HCT116 (cell line): ENCODE data around the gene TP53AIP1. TPM values are rescaled to one million over a fixed set of nuclear protein-coding genes. Genes with fewer than 3 reads are reported as not detected.

ENCODE experiments used
- ATAC-seq: fragments of 200-7000 bp; cut with Tn5 transposase; 2 replicates; pipeline ENCODE4 v1.9.1; 2020; ENCODE audit warnings: mild to moderate bottlenecking, moderate library complexity
- BruUV-seq: library from RNA; stranded (reverse); fragments of 400-500 nt; replicated peaks from 2 replicates; lab custom pipeline; 2021; lab: Mats Ljungman, UMichigan
- CTCF ChIA-PET: fragments of 300-600 bp; sonication (Branson Sonifier 250); formaldehyde crosslinking; loops from one replicate; lab custom pipeline; 2021; ENCODE audit warnings: antibody characterized with exemption; lab: Charles Lee
- POLR2A ChIA-PET: fragments of 300-600, 350-600 bp; sonication (Branson Sonifier 250); formaldehyde crosslinking; loops from one replicate; lab custom pipeline; 2021; ENCODE audit warnings: antibody characterized with exemption; lab: Charles Lee
- RAD21 ChIA-PET, 2 experiments: fragments of 300-600 bp; sonication (Branson Sonifier 250); formaldehyde crosslinking; loops; one replicate each; lab custom pipeline; 2023; ENCODE audit warnings: low total read pairs in 2 of 2; ENCODE audit not compliant: uncharacterized antibody in 2 of 2, unreplicated experiment in 2 of 2, low non-redundant PET in 1 of 2; lab: Charles Lee
- DNase-seq: peaks from one replicate; pipeline ENCODE4 v3.0.0-alpha.2; 2010; ENCODE audit warnings: low read depth, low spot score
- H2AFZ ChIP-seq: fragments of 200-600 bp; shearing (Covaris generic), sonication (generic); 2 replicates; pipeline ENCODE4 v1.6.1; 2017; ENCODE audit warnings: low read depth, mixed run types, mixed read lengths, antibody characterized with exemption, low read length; ENCODE audit not compliant: poor library complexity, severe bottlenecking
- H3K27ac ChIP-seq: 2 replicates; pipeline ENCODE4 v1.5.1; 2012; ENCODE audit warnings: low read depth, low read length
- H3K27me3 ChIP-seq: fragments of 200-600 bp; sonication (generic); 2 replicates; pipeline ENCODE4 v1.6.1; 2016; ENCODE audit warnings: mixed run types, low read length, mixed read lengths; ENCODE audit not compliant: insufficient read depth
- H3K36me3 ChIP-seq, 2 experiments: fragments of 200-500 bp in 1 of 2; fragments of 200-600 bp in 1 of 2; sonication (Bioruptor generic) in 1 of 2; sonication (generic) in 1 of 2; 2 replicates each; pipeline versions ENCODE4 v1.5.1 to v1.6.1; 2014 to 2016; ENCODE audit warnings: low read length in 2 of 2, inconsistent platforms in 1 of 2, mixed read lengths in 1 of 2, mixed run types in 1 of 2; ENCODE audit not compliant: insufficient read depth in 2 of 2, control insufficient read depth in 1 of 2
- H3K4me1 ChIP-seq, 2 experiments: fragments of 200-600 bp in 1 of 2; sonication (generic) in 1 of 2; 2 replicates each; pipeline versions ENCODE4 v1.5.1 to v1.6.1; 2012 to 2017; ENCODE audit warnings: low read length in 2 of 2, inconsistent platforms in 1 of 2, mild to moderate bottlenecking in 1 of 2, mixed read lengths in 1 of 2, mixed run types in 1 of 2, moderate library complexity in 1 of 2; ENCODE audit not compliant: insufficient read depth in 2 of 2, control insufficient read depth in 1 of 2
- H3K4me2 ChIP-seq: fragments of 200-600 bp; sonication (generic); 2 replicates; pipeline ENCODE4 v1.6.1; 2017; ENCODE audit warnings: mixed run types, low read length, mixed read lengths
- H3K4me3 ChIP-seq, 2 experiments: fragments of 200-600 bp in 1 of 2; sonication (generic) in 1 of 2; replicated peaks in 1 of 2; 2 replicates each; pipeline ENCODE4 v1.5.1; 2011 to 2016; ENCODE audit warnings: low read length in 2 of 2, control low read depth in 1 of 2, low read depth in 1 of 2, mild to moderate bottlenecking in 1 of 2, mixed read lengths in 1 of 2, mixed run types in 1 of 2
- H3K79me2 ChIP-seq: fragments of 200-600 bp; sonication (generic); 2 replicates; pipeline ENCODE4 v1.6.1; 2017; ENCODE audit warnings: mild to moderate bottlenecking, mixed run types, low read length, moderate library complexity, mixed read lengths; ENCODE audit not compliant: insufficient read depth
- H3K9ac ChIP-seq: fragments of 200-600 bp; sonication (generic); 2 replicates; pipeline ENCODE4 v1.6.1; 2016; ENCODE audit warnings: low read length, mixed read lengths
- H3K9me2 ChIP-seq: fragments of 200-600 bp; sonication (generic), shearing (Covaris generic); 2 replicates; pipeline ENCODE4 v1.6.1; 2017; ENCODE audit warnings: mixed run types, mild to moderate bottlenecking, moderate library complexity; ENCODE audit not compliant: insufficient read depth
- H3K9me3 ChIP-seq, 2 experiments: fragments of 200-500 bp in 1 of 2; fragments of 200-600 bp in 1 of 2; sonication (Bioruptor generic) in 1 of 2; sonication (generic) in 1 of 2; 2 replicates each; pipeline ENCODE4 v1.6.1; 2014 to 2017; ENCODE audit warnings: low read length in 2 of 2, mixed read lengths in 2 of 2, inconsistent platforms in 1 of 2, low read depth in 1 of 2, mild to moderate bottlenecking in 1 of 2, mixed run types in 1 of 2, moderate library complexity in 1 of 2; ENCODE audit not compliant: control insufficient read depth in 1 of 2, insufficient read depth in 1 of 2
- H4K20me1 ChIP-seq: fragments of 200-600 bp; sonication (generic), shearing (Covaris generic); 2 replicates; pipeline ENCODE4 v1.6.1; 2017; ENCODE audit warnings: mixed run types, mild to moderate bottlenecking, moderate library complexity; ENCODE audit not compliant: insufficient read depth
- CEBPB ChIP-seq: IDR thresholded peaks from 2 replicates; pipeline ENCODE4 v1.6.1; 2012; ENCODE audit warnings: low read depth
- FOSL1 ChIP-seq: IDR thresholded peaks from 2 replicates; pipeline ENCODE4 v1.6.1; 2012; ENCODE audit warnings: low read depth
- POLR2A ChIP-seq: IDR thresholded peaks from 2 replicates; pipeline ENCODE4 v1.7.0; 2011; ENCODE audit warnings: borderline replicate concordance; ENCODE audit not compliant: insufficient read depth, insufficient read length; ENCODE audit errors: extremely low read depth
- RAD21 ChIP-seq: IDR thresholded peaks from 2 replicates; pipeline ENCODE4 v1.6.1; 2012; ENCODE audit warnings: low read depth, mild to moderate bottlenecking
- SIN3A ChIP-seq: IDR thresholded peaks from 2 replicates; pipeline ENCODE4 v1.6.1; 2012; ENCODE audit warnings: low read depth
- intact Hi-C: fragments of 100-400 bp; cut with micrococcal nuclease; formaldehyde crosslinking; loops from 2 replicates; pipeline ENCODE4 v1.10.0; 2022
- total RNA-seq: library from RNA; stranded (reverse); gene quantifications from one replicate; pipeline ENCODE4 v1.2.1, GENCODE V29; 2021; ENCODE audit not compliant: unreplicated experiment
- TF ChIP-seq, protein P1 (sequence below): IDR thresholded peaks from 2 replicates; pipeline ENCODE4 v1.6.1; 2012
- TF ChIP-seq, protein P2 (sequence below), 3 experiments: fragments of 200-600 bp in 1 of 3; sonication (generic) in 1 of 3; IDR thresholded peaks in 2 of 3; conservative IDR thresholded peaks in 1 of 3; 2 replicates each; pipeline ENCODE4 v1.5.1; 2012 to 2017; ENCODE audit warnings: low read depth in 2 of 3, low read length in 2 of 3, antibody characterized with exemption in 1 of 3, borderline replicate concordance in 1 of 3, control low read depth in 1 of 3, mild to moderate bottlenecking in 1 of 3, mixed read lengths in 1 of 3, mixed run types in 1 of 3, moderate library complexity in 1 of 3; ENCODE audit not compliant: insufficient read depth in 1 of 3
- TF ChIP-seq, protein P3 (sequence below): IDR thresholded peaks from 2 replicates; pipeline ENCODE4 v1.6.1; 2012; ENCODE audit warnings: low read depth

TP53AIP1 gene
- total RNA-seq, 1 experiment from 2014 or later, result 0.15 TPM

DNA sequence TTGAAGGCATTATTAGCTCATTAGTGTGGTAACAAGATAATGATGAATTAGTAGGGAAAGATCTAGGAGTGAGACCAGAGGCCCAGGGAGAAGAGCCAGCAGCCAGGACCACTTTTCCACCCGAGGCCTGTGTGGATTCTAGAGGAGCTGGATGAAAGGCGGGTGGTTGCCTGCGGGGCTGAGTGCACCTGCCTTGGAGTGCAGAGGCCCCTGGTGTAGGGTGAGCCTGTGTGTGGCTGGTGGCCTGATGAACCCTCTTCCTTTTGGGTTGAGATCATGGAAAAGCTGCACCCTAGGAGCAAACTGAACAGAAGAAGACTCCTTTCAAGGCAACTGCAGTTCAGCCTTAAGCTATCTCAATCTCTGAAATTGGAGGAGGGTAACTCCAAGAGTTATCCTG is 5.9 kb upstream of the TP53AIP1 start:
- no TSS peak for BruUV-seq
- no peak overlapping the region for H3K9ac ChIP-seq
- ChIA-PET CTCF (interaction anchor here (0.8 to 4.2 kb wide), 6 partner anchors 8 to 383 kb away, joined by 3 to 61 read pairs (median 4); partner anchors contain the start of gene KCNJ5), RAD21 (interaction anchor here (1.0 to 1.3 kb wide), 3 partner anchors 58 to 64 kb away, joined by 3 to 5 read pairs (median 4); partner anchors contain the start of gene KCNJ5 (in 1 of the 2)), POLR2A (no interaction called here)
- H4K20me1 ChIP-seq, result no peaks in the 10 kb centered on the region
- no peaks in the 10 kb centered on the region for H3K79me2 ChIP-seq
- peak; percentile 78 for ATAC-seq
- no peak overlapping the region for H2AFZ ChIP-seq
- H3K9me2 ChIP-seq, result no peaks in the 10 kb centered on the region
- H3K27ac ChIP-seq, result no peak overlapping the region
- H3K4me1 ChIP-seq, result no peaks in the 10 kb centered on the region
- H3K27me3 ChIP-seq, result no peaks in the 10 kb centered on the region
- no peaks in the 10 kb centered on the region for H3K36me3 ChIP-seq
- no peak overlapping the region for H3K4me2 ChIP-seq
- H3K4me3 ChIP-seq, result no peak overlapping the region
- DNase-seq, result no peak
- intact Hi-C loops, result no loop called here
- TF ChIP-seq RAD21 (peak; percentile 67), POLR2A (no peak)
- TF ChIP-seq, protein P1, sequence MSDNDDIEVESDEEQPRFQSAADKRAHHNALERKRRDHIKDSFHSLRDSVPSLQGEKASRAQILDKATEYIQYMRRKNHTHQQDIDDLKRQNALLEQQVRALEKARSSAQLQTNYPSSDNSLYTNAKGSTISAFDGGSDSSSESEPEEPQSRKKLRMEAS, result no peak
- TF ChIP-seq, protein P2, sequence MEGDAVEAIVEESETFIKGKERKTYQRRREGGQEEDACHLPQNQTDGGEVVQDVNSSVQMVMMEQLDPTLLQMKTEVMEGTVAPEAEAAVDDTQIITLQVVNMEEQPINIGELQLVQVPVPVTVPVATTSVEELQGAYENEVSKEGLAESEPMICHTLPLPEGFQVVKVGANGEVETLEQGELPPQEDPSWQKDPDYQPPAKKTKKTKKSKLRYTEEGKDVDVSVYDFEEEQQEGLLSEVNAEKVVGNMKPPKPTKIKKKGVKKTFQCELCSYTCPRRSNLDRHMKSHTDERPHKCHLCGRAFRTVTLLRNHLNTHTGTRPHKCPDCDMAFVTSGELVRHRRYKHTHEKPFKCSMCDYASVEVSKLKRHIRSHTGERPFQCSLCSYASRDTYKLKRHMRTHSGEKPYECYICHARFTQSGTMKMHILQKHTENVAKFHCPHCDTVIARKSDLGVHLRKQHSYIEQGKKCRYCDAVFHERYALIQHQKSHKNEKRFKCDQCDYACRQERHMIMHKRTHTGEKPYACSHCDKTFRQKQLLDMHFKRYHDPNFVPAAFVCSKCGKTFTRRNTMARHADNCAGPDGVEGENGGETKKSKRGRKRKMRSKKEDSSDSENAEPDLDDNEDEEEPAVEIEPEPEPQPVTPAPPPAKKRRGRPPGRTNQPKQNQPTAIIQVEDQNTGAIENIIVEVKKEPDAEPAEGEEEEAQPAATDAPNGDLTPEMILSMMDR (IDR thresholded peaks at IDR 0.05 in 2 of 3, conservative IDR thresholded peaks at IDR 0.05 in 1 of 3; ENCODE audit: borderline replicate concordance in 1 of 3, insufficient read depth in 1 of 3, low read depth in 2 of 3, low read length in 2 of 3), result peak; percentile 29 to 53 (median 39); a peak in 4 of 6 replicates
- no peaks in the 10 kb centered on the region for H3K9me3 ChIP-seq

- ChIA-PET POLR2A (no interaction called here), RAD21 (no interaction called here)
- ATAC-seq, result no peak
- Histone ChIP-seq H4K20me1 (no peaks in the 10 kb centered on the region), H3K4me3 (no peak overlapping the region), H3K4me2 (no peak overlapping the region), H3K9me2 (no peaks in the 10 kb centered on the region), H2AFZ (no peak overlapping the region), H3K4me1 (no peaks in the 10 kb centered on the region), H3K9ac (no peak overlapping the region)
- intact Hi-C loops, result no loop called here
- BruUV-seq, result no TSS peak
- DNase-seq, result no peak
- TF ChIP-seq, protein P3, sequence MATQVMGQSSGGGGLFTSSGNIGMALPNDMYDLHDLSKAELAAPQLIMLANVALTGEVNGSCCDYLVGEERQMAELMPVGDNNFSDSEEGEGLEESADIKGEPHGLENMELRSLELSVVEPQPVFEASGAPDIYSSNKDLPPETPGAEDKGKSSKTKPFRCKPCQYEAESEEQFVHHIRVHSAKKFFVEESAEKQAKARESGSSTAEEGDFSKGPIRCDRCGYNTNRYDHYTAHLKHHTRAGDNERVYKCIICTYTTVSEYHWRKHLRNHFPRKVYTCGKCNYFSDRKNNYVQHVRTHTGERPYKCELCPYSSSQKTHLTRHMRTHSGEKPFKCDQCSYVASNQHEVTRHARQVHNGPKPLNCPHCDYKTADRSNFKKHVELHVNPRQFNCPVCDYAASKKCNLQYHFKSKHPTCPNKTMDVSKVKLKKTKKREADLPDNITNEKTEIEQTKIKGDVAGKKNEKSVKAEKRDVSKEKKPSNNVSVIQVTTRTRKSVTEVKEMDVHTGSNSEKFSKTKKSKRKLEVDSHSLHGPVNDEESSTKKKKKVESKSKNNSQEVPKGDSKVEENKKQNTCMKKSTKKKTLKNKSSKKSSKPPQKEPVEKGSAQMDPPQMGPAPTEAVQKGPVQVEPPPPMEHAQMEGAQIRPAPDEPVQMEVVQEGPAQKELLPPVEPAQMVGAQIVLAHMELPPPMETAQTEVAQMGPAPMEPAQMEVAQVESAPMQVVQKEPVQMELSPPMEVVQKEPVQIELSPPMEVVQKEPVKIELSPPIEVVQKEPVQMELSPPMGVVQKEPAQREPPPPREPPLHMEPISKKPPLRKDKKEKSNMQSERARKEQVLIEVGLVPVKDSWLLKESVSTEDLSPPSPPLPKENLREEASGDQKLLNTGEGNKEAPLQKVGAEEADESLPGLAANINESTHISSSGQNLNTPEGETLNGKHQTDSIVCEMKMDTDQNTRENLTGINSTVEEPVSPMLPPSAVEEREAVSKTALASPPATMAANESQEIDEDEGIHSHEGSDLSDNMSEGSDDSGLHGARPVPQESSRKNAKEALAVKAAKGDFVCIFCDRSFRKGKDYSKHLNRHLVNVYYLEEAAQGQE, result no peak
- TF ChIP-seq CEBPB (no peak), SIN3A (no peak), FOSL1 (no peak)
- TF ChIP-seq, all 23 proteins: peak for 0
- Histone ChIP-seq H3K27ac (no peak overlapping the region), H3K9me3 (no peaks in the 10 kb centered on the region), H3K27me3 (no peaks in the 10 kb centered on the region), H3K36me3 (no peaks in the 10 kb centered on the region), H3K79me2 (no peaks in the 10 kb centered on the region)
- CTCF ChIA-PET, result interaction anchor here (1.3 to 4.2 kb wide), 3 partner anchors 9 to 66 kb away, joined by 3 to 61 read pairs (median 11); no protein-coding TSS in a partner anchor
Measured at GRCh38 chr11:128947773-128948172, 5.1 kb upstream of the TP53AIP1 start.
